ENCODE data around the gene WDFY4. TPM values are rescaled to one million over a fixed set of nuclear protein-coding genes. Genes with fewer than 3 reads are reported as not detected.

Gene WDFY4
- total RNA-seq, 4 donors from 2014 or later, result 5.0 to 16.5 (median 8.8) TPM

GRCh38 chr10:48990226-48990625 lies 305.6 kb downstream of the WDFY4 start:
- H3K9me3 ChIP-seq, result no peaks in the 10 kb centered on the region
- no peaks in the 10 kb centered on the region for H3K27me3 ChIP-seq
- DNase-seq (ENCODE audit: low spot score in 2 of 2), result no peak
- WGBS, 2 donors, result 42 to 47% methylated on average over 1 of the region's 1 CpG
- no peak overlapping the region for H3K4me3 ChIP-seq
- no peak overlapping the region for H3K27ac ChIP-seq
- no peaks in the 10 kb centered on the region for H3K36me3 ChIP-seq
- TF ChIP-seq, protein P1, sequence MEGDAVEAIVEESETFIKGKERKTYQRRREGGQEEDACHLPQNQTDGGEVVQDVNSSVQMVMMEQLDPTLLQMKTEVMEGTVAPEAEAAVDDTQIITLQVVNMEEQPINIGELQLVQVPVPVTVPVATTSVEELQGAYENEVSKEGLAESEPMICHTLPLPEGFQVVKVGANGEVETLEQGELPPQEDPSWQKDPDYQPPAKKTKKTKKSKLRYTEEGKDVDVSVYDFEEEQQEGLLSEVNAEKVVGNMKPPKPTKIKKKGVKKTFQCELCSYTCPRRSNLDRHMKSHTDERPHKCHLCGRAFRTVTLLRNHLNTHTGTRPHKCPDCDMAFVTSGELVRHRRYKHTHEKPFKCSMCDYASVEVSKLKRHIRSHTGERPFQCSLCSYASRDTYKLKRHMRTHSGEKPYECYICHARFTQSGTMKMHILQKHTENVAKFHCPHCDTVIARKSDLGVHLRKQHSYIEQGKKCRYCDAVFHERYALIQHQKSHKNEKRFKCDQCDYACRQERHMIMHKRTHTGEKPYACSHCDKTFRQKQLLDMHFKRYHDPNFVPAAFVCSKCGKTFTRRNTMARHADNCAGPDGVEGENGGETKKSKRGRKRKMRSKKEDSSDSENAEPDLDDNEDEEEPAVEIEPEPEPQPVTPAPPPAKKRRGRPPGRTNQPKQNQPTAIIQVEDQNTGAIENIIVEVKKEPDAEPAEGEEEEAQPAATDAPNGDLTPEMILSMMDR (IDR thresholded peaks at IDR 0.05), result no peak
- TF ChIP-seq EP300 (IDR thresholded peaks at IDR 0.05), result no peak
- TF ChIP-seq POLR2A (IDR thresholded peaks at IDR 0.05), result no peak
- H3K4me1 ChIP-seq, result no peaks in the 10 kb centered on the region

GRCh38 chr10:48993627-48994026 lies 309.0 kb downstream of the WDFY4 start:
- H3K36me3 ChIP-seq, result no peaks in the 10 kb centered on the region
- no peak overlapping the region for H3K27ac ChIP-seq
- TF ChIP-seq, protein P1 (IDR thresholded peaks at IDR 0.05), result no peak
- TF ChIP-seq POLR2A (IDR thresholded peaks at IDR 0.05), result no peak
- TF ChIP-seq EP300 (IDR thresholded peaks at IDR 0.05), result no peak
- no peaks in the 10 kb centered on the region for H3K9me3 ChIP-seq
- DNase-seq (ENCODE audit: low spot score in 2 of 2), result no peak
- H3K4me1 ChIP-seq, result no peaks in the 10 kb centered on the region
- no peaks in the 10 kb centered on the region for H3K27me3 ChIP-seq
- no peak overlapping the region for H3K4me3 ChIP-seq
- 94% methylated on average over 5 of the region's 5 CpGs for WGBS, 2 donors

- Histone ChIP-seq H3K9me3 (no peaks in the 10 kb centered on the region), H3K27me3 (no peaks in the 10 kb centered on the region), H3K4me1 (peaks cover 0 to 2% (median 0%) of the 10 kb centered on the region in 4 donors), H3K4me3 (no peak overlapping the region), H3K36me3 (no peaks in the 10 kb centered on the region), H3K27ac (no peak overlapping the region)
- 56 to 59% methylated on average over 3 of the region's 3 CpGs for WGBS, 2 donors
- TF ChIP-seq, protein P1 (IDR thresholded peaks at IDR 0.05), result no peak
- no peak for TF ChIP-seq POLR2A (IDR thresholded peaks at IDR 0.05)
- DNase-seq (ENCODE audit: low spot score in 2 of 2), result no peak
Measured at GRCh38 chr10:48996329-48996728, 311.7 kb downstream of the WDFY4 start.

DNA sequence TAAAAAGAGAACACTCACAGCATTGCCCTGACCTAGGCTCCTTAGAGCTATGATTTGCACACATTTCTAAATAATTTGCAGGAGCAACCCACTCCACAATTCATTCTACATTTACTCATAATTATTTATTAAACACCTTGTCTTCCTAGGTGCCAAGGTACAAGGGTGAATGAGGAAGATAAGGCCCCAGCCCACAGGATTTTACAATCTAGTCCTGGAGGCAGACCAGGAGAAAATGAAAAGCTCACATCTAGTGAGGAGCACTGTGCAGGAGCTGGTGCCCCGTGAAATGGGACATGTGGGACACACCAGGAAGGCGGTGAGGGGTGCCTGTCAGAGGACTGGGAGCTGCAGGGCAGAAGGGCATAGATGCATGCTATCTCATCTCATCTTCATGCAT lies 314.7 kb downstream of the WDFY4 start:
- Histone ChIP-seq H3K9me3 (no peaks in the 10 kb centered on the region), H3K4me1 (peaks cover 0 to 15% (median 2%) of the 10 kb centered on the region in 4 donors), H3K27me3 (no peaks in the 10 kb centered on the region), H3K36me3 (no peaks in the 10 kb centered on the region), H3K4me3 (no peak overlapping the region), H3K27ac (no peak overlapping the region)
- WGBS, 2 donors, result 93 to 98% methylated on average over 2 of the region's 2 CpGs
- DNase-seq (ENCODE audit: low spot score in 2 of 2), result no peak
- TF ChIP-seq POLR2A (IDR thresholded peaks at IDR 0.05) (no peak), EP300 (IDR thresholded peaks at IDR 0.05) (no peak)
- TF ChIP-seq, protein P1 (IDR thresholded peaks at IDR 0.05), result no peak

DNA sequence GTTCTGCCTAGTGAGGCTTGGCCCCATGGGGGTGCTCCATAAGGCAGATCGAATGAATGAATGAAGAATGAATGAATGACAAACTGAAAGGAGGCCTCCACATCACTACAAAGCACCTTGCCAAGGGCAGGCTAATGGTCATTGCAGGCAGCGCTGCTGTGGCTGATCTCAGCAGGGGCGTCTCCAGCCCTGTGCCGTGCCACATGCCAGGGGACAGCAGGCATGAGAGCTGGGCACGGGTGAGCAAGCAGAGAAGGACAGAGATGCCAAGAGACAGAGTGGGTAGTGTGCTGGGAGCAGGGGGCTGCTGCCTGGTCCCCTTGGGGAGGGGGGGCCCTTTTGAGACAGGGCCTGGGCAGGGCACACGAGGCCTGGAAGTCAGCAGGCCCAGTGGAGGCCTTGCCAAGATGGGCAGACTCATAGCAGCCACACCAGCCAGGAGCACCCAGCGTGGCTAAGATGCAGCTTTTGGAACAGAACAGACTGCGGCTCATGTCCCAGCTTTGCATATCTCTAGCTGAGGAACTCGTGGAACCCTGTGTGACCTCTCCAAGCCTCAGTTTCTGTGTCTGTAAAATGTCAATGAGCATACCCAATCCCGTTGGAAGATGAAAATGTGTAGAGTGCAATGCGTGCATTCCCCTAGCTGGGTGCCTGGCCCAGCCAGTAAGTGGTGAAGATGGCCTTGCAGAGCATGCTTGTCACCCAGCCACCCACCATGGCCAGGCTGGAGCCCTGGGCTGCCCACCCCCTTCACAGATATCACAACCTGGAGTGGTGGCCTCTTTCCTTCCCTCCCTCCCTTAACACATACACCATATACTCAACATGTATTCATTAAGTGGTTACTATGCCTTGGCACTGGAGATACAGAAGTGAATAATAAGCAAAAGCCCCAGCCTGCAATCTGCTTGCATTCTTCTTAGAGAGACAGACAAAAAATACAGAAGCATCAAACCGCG lies 316.0 kb downstream of the WDFY4 start:
- peaks cover 0 to 15% (median 2%) of the 10 kb centered on the region in 4 donors for H3K4me1 ChIP-seq
- no peaks in the 10 kb centered on the region for H3K27me3 ChIP-seq
- TF ChIP-seq, protein P1 (IDR thresholded peaks at IDR 0.05), result no peak
- no peak for TF ChIP-seq POLR2A (IDR thresholded peaks at IDR 0.05)
- H3K4me3 ChIP-seq, result no peak overlapping the region
- DNase-seq (ENCODE audit: low spot score in 2 of 2), result no peak
- no peaks in the 10 kb centered on the region for H3K36me3 ChIP-seq
- no peaks in the 10 kb centered on the region for H3K9me3 ChIP-seq
- H3K27ac ChIP-seq, result no peak overlapping the region
- WGBS, 2 donors, result 89% methylated on average over 10 to 12 of the region's 13 CpGs
